H54 (cell line): Measurements from ENCODE around the gene DSN1.

Experiments used
- DNase-seq: peaks from one replicate; pipeline ENCODE4 v3.0.0; 2011; ENCODE audit warnings: low spot score, mixed read lengths; ENCODE audit not compliant: insufficient read length
- FAIRE-seq: peaks from 3 replicates; lab custom pipeline; 2011; peaks lifted over from hg19 to GRCh38; lab: Jason Lieb, UNC
- POLR2A ChIP-seq: IDR thresholded peaks from 2 replicates; pipeline ENCODE4 v1.6.1; 2011; ENCODE audit warnings: low read depth, mild to moderate bottlenecking, low read length

The DSN1 gene

DNA sequence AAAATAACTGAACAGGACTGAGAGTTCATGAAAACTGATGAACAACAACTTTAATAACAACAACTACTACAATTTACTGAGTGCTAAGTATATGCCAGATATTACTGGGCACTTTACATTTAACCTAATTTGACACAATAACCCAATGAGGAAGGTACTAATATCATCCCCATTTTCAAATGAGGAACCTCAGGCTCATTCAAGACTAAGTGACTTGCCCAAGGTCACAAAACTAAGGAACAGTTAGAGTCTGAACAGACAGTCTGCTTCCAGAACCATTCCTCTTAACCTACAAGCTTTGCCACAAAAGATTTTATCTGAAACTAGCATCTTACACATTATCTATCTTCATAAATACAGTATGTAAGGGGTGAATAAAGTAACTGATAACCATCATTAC is 17.1 kb downstream of the DSN1 start:
- TF ChIP-seq POLR2A, result no peak
- no peak for FAIRE-seq
- no peak for DNase-seq

GRCh38 chr20:36754656-36755222 is 18.8 kb downstream of the DSN1 start:
- FAIRE-seq (peak; percentile 94), DNase-seq (peak; percentile 71)
- TF ChIP-seq POLR2A, result no peak

GRCh38 chr20:36752582-36752981 is 21.0 kb downstream of the DSN1 start:
- FAIRE-seq, result no peak
- no peak for DNase-seq
- no peak for TF ChIP-seq POLR2A

GRCh38 chr20:36745927-36746659 is 27.5 kb downstream of the DSN1 start, which contains the start of gene NDRG3:
NDRG3 (minus strand) TSS chr20:36746090; CDS start chr20:36721735, 24,355 bp downstream.
- FAIRE-seq (no peak), DNase-seq (peak; percentile 98)
- TF ChIP-seq POLR2A, result peak; percentile 45

DNA sequence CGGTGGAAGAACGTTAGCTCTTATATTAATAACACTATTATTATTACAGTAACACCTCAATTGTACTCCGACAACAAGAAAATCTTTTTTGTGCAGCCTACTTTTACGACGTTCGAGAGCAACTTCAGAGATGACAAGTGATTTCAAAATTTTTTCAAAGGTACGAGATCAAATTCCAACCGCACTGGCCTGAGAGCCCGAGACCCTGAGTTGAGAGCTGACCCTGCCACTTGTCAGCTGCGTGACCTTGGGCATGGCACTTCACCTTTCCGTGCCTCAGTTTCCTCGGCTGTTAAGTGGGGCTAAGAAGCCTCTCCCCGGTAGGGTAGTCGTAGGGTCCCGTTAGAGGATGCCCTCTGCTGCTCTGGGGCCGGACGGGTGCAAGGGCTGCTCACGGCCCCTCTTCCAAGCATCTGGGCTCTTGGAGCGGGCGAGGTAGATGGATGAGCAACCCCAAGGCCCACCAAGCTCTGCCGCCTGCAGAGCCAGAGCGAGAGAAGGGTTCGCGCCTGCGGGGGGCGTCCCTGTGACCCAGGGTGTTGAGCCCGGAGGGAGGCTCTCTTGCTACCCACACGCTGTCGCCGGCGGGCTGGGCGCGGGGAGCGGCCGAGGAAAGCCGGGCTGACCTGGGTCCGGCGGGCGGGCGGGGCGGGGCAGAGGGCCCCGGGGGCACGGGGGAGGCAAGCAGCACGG is 28.2 kb downstream of the DSN1 start:
- peak; percentile 33 for DNase-seq
- TF ChIP-seq POLR2A, result no peak
- no peak for FAIRE-seq

- FAIRE-seq (no peak), DNase-seq (peak; percentile 54)
- TF ChIP-seq POLR2A, result no peak
These were observed 28.8 kb downstream of the DSN1 start for GRCh38 chr20:36744764-36745191.

DNA sequence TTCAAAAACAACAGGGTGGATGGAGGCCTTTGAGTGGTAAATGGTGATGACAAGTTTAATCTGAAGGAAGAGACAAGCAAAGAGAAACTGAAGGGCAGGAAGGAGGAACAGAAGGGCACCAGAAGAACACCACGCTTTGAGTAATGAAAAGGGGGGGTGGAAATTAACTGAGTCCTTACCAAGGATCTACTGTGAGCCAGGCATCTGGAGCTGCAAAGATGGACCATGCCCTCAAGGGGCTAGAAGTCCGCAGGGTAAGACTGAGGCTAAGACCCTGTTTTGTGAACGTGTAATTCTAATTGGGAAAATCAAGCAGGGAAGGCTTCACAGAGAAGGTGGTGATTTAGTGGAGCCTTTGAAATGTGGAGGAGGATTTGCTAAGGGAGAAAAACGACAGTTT is 29.3 kb downstream of the DSN1 start:
- no peak for TF ChIP-seq POLR2A
- DNase-seq (no peak), FAIRE-seq (no peak)

GRCh38 chr20:36742558-36742957 is 31.0 kb downstream of the DSN1 start:
- no peak for TF ChIP-seq POLR2A
- DNase-seq (no peak), FAIRE-seq (no peak)

DNA sequence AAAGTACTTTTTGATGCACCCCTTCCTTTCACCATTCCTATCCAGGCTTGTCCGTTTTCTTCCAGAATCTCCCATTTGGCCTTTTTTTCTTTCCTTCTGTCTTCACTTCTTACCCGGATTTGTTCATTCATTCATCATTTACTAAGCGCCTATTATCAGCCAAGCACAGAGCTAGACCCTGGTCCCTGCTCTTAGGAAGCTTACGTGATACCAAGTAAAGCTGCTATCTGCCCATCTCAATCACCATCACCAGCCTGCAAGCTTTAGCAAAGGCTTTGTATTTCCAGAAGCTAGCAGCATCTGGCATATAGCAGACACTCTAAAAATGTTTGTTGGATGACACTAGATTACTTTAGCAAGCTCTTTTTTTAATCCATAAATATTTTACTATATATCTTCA is 32.5 kb downstream of the DSN1 start:
- DNase-seq (no peak), FAIRE-seq (no peak)
- TF ChIP-seq POLR2A, result no peak

- FAIRE-seq (no peak), DNase-seq (no peak)
- TF ChIP-seq POLR2A, result no peak
These were observed 36.4 kb downstream of the DSN1 start for GRCh38 chr20:36737183-36737499.

- FAIRE-seq (no peak), DNase-seq (no peak)
- TF ChIP-seq POLR2A, result no peak
These were observed 36.9 kb downstream of the DSN1 start for GRCh38 chr20:36736451-36737182.

- no peak for FAIRE-seq
- TF ChIP-seq POLR2A, result no peak
- no peak for DNase-seq
These were observed 41.1 kb downstream of the DSN1 start for GRCh38 chr20:36732456-36732855.

DNA sequence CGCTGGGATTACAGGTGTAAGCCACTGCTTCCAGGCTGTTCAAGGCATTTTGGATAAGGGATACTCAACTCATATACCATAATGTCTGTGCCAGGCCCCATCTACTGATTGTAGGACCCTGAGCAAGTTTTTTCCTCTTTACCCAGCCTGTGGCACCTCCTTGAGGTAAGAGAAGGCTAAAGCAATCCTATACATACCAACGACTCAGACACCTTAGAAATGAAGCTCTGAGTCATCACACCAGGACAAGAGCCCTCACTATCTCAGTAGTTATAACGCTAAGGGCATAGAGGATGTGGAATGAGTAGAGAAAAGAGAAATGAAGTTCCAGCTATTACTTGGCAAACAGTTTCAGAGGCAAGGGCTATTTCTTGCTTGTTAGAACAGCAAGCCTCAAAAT is 44.6 kb downstream of the DSN1 start:
- TF ChIP-seq POLR2A, result no peak
- DNase-seq, result no peak
- no peak for FAIRE-seq

- no peak for FAIRE-seq
- DNase-seq, result no peak
- TF ChIP-seq POLR2A, result no peak
These were observed 47.4 kb downstream of the DSN1 start for GRCh38 chr20:36726168-36726567.
